T-helper 2 cell (primary cell): ENCODE results near the gene TRPC3.

ENCODE experiments used
- DNase-seq, 5 experiments: peaks; one replicate each; pipeline versions ENCODE4 v3.0.0 to v3.0.0-alpha.2; 2012 to 2022

TRPC3 gene

GRCh38 chr4:121869841-121870822, 81.7 kb downstream of the TRPC3 start, which contains the start of gene BBS7:
TSS of gene BBS7 (minus strand) at chr4:121870474. CDS start at chr4:121870313, 161 bp downstream.
- peak; percentile 81 to 96 (median 92) for DNase-seq

- no peak for DNase-seq
These were observed 88.1 kb downstream of the TRPC3 start for GRCh38 chr4:121863799-121864198.

DNA sequence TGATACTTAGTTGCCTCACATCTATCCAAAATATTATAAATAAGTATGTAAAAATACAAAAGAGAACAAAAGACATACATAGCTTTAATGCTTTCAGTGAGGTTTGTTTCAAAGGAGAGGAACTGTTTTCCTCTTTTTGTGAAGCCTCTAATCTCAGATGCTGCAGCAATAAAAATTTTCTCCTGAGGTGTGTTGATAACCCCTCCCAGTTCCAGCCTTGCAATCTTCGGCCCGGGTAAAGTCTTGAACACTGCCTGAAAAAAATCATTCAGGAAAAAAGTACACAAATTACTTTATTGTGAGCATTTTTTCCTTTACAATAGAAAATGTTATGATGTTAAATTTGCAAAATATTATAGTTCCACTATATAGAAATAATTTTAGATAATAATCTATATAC, 90.4 kb downstream of the TRPC3 start:
- no peak for DNase-seq

GRCh38 chr4:121860121-121860520, 91.7 kb downstream of the TRPC3 start:
- no peak for DNase-seq

DNA sequence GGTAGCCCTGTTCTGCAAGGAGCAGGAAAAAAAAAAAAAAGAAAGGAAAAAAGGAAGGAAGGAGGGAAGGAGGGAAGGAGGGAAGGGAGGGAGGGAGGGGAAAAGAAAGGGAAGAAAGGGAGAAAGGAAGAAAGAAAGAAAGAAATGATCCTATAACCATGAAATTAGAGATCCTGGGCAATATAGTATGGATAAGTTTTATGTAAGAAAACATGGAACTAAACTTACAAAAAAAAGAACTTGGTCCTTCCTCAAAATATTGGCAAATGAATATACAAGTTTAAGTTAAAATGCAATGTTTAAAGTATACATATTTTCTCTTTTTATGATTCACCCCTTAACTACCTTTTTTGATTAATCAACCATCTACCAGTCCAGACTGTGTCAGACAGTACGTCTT, 100.5 kb downstream of the TRPC3 start:
- no peak for DNase-seq

DNA sequence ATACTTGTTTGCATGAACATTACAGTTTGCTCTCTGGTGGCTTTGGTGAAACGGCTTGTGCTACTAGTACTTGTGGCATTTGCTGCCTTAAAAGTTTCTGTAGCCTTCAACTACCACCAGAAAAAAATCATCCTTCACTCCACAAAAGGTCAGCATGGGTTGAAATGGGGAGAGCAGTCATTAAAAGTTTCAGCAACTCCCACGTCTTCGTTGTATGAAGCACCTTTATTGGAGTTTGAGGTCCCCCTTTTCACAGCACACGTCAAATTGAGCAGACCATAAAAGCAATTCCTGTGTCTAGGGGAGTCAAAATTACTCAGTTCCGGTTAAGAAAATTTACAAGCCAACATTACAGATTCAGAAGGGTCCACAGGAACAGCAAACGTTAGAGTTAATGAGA, 105.2 kb downstream of the TRPC3 start:
- peak in 1 of 5 experiments; percentile 32 for DNase-seq

DNA sequence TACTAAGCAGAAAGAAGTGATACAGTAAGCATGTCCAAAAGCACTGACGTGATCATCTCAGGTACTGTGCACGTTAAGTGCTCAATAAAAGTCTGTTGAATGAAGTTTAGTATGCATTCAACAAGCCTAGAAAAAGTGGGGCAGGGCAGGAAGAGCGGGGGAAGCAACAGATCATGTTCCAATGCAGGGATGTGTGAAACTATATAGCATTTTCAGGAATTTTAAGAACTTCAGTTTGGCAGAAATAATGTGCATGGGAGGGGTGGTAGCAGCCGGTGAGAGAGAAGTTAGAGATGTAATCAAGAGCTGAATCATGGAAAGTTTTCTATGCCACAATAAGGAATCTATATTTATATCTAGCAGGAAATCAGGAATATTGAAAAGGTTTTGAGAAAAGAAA, 109.0 kb downstream of the TRPC3 start:
- no peak for DNase-seq

DNA sequence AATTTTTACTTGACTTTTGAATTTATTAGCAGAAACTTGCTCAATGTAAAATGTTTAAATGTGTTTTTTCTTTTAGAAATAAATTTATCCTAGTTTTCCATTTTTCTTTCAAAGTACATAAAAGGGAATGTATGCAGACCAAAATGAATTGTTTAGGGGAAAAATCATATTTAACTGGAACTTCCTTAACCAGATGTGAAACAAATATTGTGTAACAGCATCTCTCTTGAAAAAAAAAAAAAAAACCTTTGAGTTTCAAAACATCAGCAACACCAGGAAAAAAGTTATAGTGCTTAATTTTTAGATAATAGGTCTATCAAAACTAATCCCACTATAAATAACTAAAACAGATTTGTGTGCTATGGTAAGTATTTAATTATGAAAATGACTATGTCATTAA, 113.7 kb downstream of the TRPC3 start:
- no peak for DNase-seq

DNA sequence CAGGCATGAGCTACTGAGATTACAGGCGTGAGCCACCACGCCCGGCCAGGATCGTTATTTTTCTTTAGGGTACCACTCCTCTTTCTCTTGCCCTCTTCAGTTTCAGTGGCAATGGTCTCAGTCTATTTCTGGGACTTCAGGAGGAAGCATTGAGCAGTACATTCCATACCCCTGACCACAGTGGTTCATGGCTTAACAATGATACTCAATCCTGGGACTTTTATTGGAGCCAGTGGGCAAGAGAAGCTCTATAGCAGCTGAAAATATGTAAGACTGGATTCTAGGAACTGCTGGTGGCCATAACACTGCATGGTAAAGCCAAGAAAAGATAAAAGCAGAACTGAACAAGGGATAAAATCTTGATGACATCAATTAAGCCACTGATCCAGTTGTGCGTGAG, 122.3 kb downstream of the TRPC3 start:
- no peak for DNase-seq
